MG63 (cell line): ENCODE data around the gene PLXND1. TPM values are rescaled to one million over a fixed set of nuclear protein-coding genes. Genes with fewer than 3 reads are reported as not detected.
A peak's percentile ranks its signal among the peaks of the same experiment; 100 is the strongest.

ENCODE experiments used
- DNase-seq: peaks from one replicate; pipeline ENCODE4 v3.0.0-alpha.2; 2020
- H3K27me3 ChIP-seq: fragments of 250-450 bp; sonication (Bioruptor Pico); 2 replicates; pipeline ENCODE4 v1.5.1; 2020; ENCODE audit warnings: mild to moderate bottlenecking, moderate library complexity
- H3K36me3 ChIP-seq: fragments of 250-450 bp; sonication (Bioruptor Pico); 2 replicates; pipeline ENCODE4 v1.5.1; 2020; ENCODE audit warnings: mild to moderate bottlenecking, moderate library complexity
- H3K4me3 ChIP-seq: fragments of 250-450 bp; sonication (Bioruptor Pico); 2 replicates; pipeline ENCODE4 v1.5.1; 2020; ENCODE audit warnings: mild to moderate bottlenecking, moderate library complexity
- H3K9me3 ChIP-seq: fragments of 250-450 bp; sonication (Bioruptor Pico); 2 replicates; pipeline ENCODE4 v1.5.1; 2020; ENCODE audit warnings: mild to moderate bottlenecking, moderate library complexity
- total RNA-seq: library from RNA; depleted of rRNA; stranded (reverse); fragments of >200 nt; shearing (Covaris generic); gene quantifications from 2 replicates; pipeline ENCODE4 v1.2.3, GENCODE V29; 2014; ENCODE audit warnings: low replicate concordance

PLXND1 gene
- total RNA-seq, 1 experiment from 2014 or later = 21.9 TPM

- DNase-seq = no peak
- H3K36me3 ChIP-seq = no peaks in the 10 kb centered on the region; the same call in 1 of the 2 replicates
Measured at GRCh38 chr3:129572603-129573002, 33.9 kb downstream of the PLXND1 start.

GRCh38 chr3:129571605-129572547 lies 34.6 kb downstream of the PLXND1 start:
- DNase-seq = no peak
- no peaks in the 10 kb centered on the region for H3K9me3 ChIP-seq
- no peaks in the 10 kb centered on the region for H3K27me3 ChIP-seq
- no peaks in the 10 kb centered on the region; the same call in 1 of the 2 replicates for H3K36me3 ChIP-seq
- no peak overlapping the region for H3K4me3 ChIP-seq

More at GRCh38 chr3:129572603-129573002, 33.9 kb downstream of the PLXND1 start:
- no peak overlapping the region for H3K4me3 ChIP-seq
- H3K27me3 ChIP-seq = no peaks in the 10 kb centered on the region
- H3K9me3 ChIP-seq = no peaks in the 10 kb centered on the region

GRCh38 chr3:129569856-129570255 lies 36.6 kb downstream of the PLXND1 start:
- DNase-seq = no peak
- H3K9me3 ChIP-seq = no peaks in the 10 kb centered on the region
- peaks cover 4% of the 10 kb centered on the region; the same call in 1 of the 2 replicates for H3K36me3 ChIP-seq
- H3K4me3 ChIP-seq = no peak overlapping the region
- no peaks in the 10 kb centered on the region for H3K27me3 ChIP-seq

- DNase-seq = no peak
- H3K27me3 ChIP-seq = no peaks in the 10 kb centered on the region
- H3K9me3 ChIP-seq = no peaks in the 10 kb centered on the region
- peaks cover 8% of the 10 kb centered on the region for H3K36me3 ChIP-seq
- H3K4me3 ChIP-seq = no peak overlapping the region
Measured at GRCh38 chr3:129567939-129568338, 38.5 kb downstream of the PLXND1 start.

GRCh38 chr3:129567176-129567705 lies 39.2 kb downstream of the PLXND1 start:
- Histone ChIP-seq H3K9me3 (no peaks in the 10 kb centered on the region), H3K4me3 (no peak overlapping the region), H3K27me3 (no peaks in the 10 kb centered on the region), H3K36me3 (peaks cover 15% of the 10 kb centered on the region)
- peak; percentile 34 for DNase-seq

- H3K36me3 ChIP-seq = peaks cover 23% of the 10 kb centered on the region
- no peaks in the 10 kb centered on the region for H3K27me3 ChIP-seq
- no peaks in the 10 kb centered on the region for H3K9me3 ChIP-seq
- DNase-seq = no peak
- H3K4me3 ChIP-seq = no peak overlapping the region
Measured at GRCh38 chr3:129565902-129566301, 40.6 kb downstream of the PLXND1 start.

GRCh38 chr3:129564981-129565644 lies 41.4 kb downstream of the PLXND1 start:
- Histone ChIP-seq H3K9me3 (no peaks in the 10 kb centered on the region), H3K27me3 (no peaks in the 10 kb centered on the region), H3K36me3 (peaks cover 30% of the 10 kb centered on the region), H3K4me3 (no peak overlapping the region)
- DNase-seq = no peak

- Histone ChIP-seq H3K27me3 (no peaks in the 10 kb centered on the region), H3K9me3 (no peaks in the 10 kb centered on the region), H3K36me3 (peaks cover 40% of the 10 kb centered on the region), H3K4me3 (no peak overlapping the region)
- peak; percentile 68 for DNase-seq
Measured at GRCh38 chr3:129563850-129564535, 42.5 kb downstream of the PLXND1 start.

- no peak overlapping the region for H3K4me3 ChIP-seq
- peaks cover 43% of the 10 kb centered on the region for H3K36me3 ChIP-seq
- H3K9me3 ChIP-seq = no peaks in the 10 kb centered on the region
- no peaks in the 10 kb centered on the region for H3K27me3 ChIP-seq
- no peak for DNase-seq
Measured at GRCh38 chr3:129563332-129563731, 43.1 kb downstream of the PLXND1 start.

- no peaks in the 10 kb centered on the region for H3K27me3 ChIP-seq
- DNase-seq = no peak
- H3K36me3 ChIP-seq = peaks cover 48% of the 10 kb centered on the region
- H3K9me3 ChIP-seq = no peaks in the 10 kb centered on the region
- H3K4me3 ChIP-seq = no peak overlapping the region
Measured at GRCh38 chr3:129562803-129563202, 43.7 kb downstream of the PLXND1 start.

GRCh38 chr3:129561619-129562248 lies 44.7 kb downstream of the PLXND1 start:
- H3K36me3 ChIP-seq = peaks cover 47% of the 10 kb centered on the region
- H3K4me3 ChIP-seq = no peak overlapping the region
- no peaks in the 10 kb centered on the region for H3K9me3 ChIP-seq
- no peak for DNase-seq
- H3K27me3 ChIP-seq = no peaks in the 10 kb centered on the region

GRCh38 chr3:129560911-129561594 lies 45.4 kb downstream of the PLXND1 start:
- Histone ChIP-seq H3K36me3 (peaks cover 47% of the 10 kb centered on the region), H3K4me3 (no peak overlapping the region), H3K27me3 (no peaks in the 10 kb centered on the region), H3K9me3 (no peaks in the 10 kb centered on the region)
- DNase-seq = peak; percentile 89

GRCh38 chr3:129560269-129560787 lies 46.1 kb downstream of the PLXND1 start:
- no peaks in the 10 kb centered on the region for H3K27me3 ChIP-seq
- H3K4me3 ChIP-seq = no peak overlapping the region
- DNase-seq = peak; percentile 62
- peaks cover 47% of the 10 kb centered on the region for H3K36me3 ChIP-seq
- no peaks in the 10 kb centered on the region for H3K9me3 ChIP-seq

- no peaks in the 10 kb centered on the region for H3K27me3 ChIP-seq
- no peak overlapping the region for H3K4me3 ChIP-seq
- peaks cover 47% of the 10 kb centered on the region for H3K36me3 ChIP-seq
- H3K9me3 ChIP-seq = no peaks in the 10 kb centered on the region
- no peak for DNase-seq
Measured at GRCh38 chr3:129559565-129560079, 46.9 kb downstream of the PLXND1 start.

GRCh38 chr3:129558772-129559564 lies 47.5 kb downstream of the PLXND1 start:
- Histone ChIP-seq H3K27me3 (no peaks in the 10 kb centered on the region), H3K4me3 (no peak overlapping the region), H3K36me3 (peaks cover 45% of the 10 kb centered on the region), H3K9me3 (no peaks in the 10 kb centered on the region)
- DNase-seq = peak; percentile 81
